H1 (cell line): Measurements from ENCODE around the gene MAGI1. TPM values are rescaled to one million over a fixed set of nuclear protein-coding genes. Genes with fewer than 3 reads are reported as not detected.

Source experiments
- CTCF ChIA-PET: fragments of 300-600 bp; sonication (Branson Sonifier 250); formaldehyde crosslinking; loops from one replicate; lab custom pipeline; 2021; ENCODE audit not compliant: partially characterized antibody; lab: Charles Lee
- POLR2A ChIA-PET: fragments of 300-600 bp; sonication (Branson Sonifier 250); formaldehyde crosslinking; loops from one replicate; lab custom pipeline; 2021; ENCODE audit warnings: inconsistent platforms; ENCODE audit not compliant: partially characterized antibody; lab: Charles Lee
- DNase-seq, 2 experiments: peaks; one replicate each; pipeline versions ENCODE4 v3.0.0 to v3.0.0-alpha.2; 2010 to 2022; ENCODE audit warnings: low spot score in 2 of 2, low read depth in 1 of 2, mixed read lengths in 1 of 2
- FAIRE-seq: peaks from 2 replicates; lab custom pipeline; 2011; peaks lifted over from hg19 to GRCh38; lab: Jason Lieb, UNC
- H2AFZ ChIP-seq: 2 replicates; pipeline ENCODE4 v1.8.1; 2012; ENCODE audit warnings: low read length, inconsistent platforms
- H2AK5ac ChIP-seq: 2 replicates; pipeline ENCODE4 v1.6.1; 2013; ENCODE audit warnings: low read depth, low read length
- H2BK120ac ChIP-seq: replicated peaks from 2 replicates; pipeline ENCODE3; 2013; ENCODE audit warnings: low read depth, low read length, inconsistent platforms
- H2BK12ac ChIP-seq: 2 replicates; pipeline ENCODE4 v1.6.1; 2013; ENCODE audit warnings: low read depth, low read length
- H2BK15ac ChIP-seq: 2 replicates; pipeline ENCODE4 v1.6.1; 2013; ENCODE audit warnings: low read length
- H2BK20ac ChIP-seq: 2 replicates; pipeline ENCODE4 v1.6.1; 2013; ENCODE audit warnings: low read length
- H2BK5ac ChIP-seq: 2 replicates; pipeline ENCODE4 v1.6.1; 2013; ENCODE audit warnings: low read depth, low read length
- H3K14ac ChIP-seq: 2 replicates; pipeline ENCODE4 v1.6.1; 2013; ENCODE audit warnings: inconsistent platforms; ENCODE audit not compliant: insufficient read length
- H3K18ac ChIP-seq: 2 replicates; pipeline ENCODE4 v1.6.1; 2013; ENCODE audit warnings: low read length; ENCODE audit errors: extremely low read depth
- H3K23ac ChIP-seq: 2 replicates; pipeline ENCODE4 v1.6.1; 2013; ENCODE audit warnings: inconsistent platforms; ENCODE audit not compliant: insufficient read length
- H3K23me2 ChIP-seq: 2 replicates; pipeline ENCODE4 v1.6.1; 2013; ENCODE audit warnings: low read depth, low read length
- H3K27ac ChIP-seq: 2 replicates; pipeline ENCODE4 v1.6.1; 2011; ENCODE audit warnings: low read depth, low read length, inconsistent platforms
- H3K27me3 ChIP-seq, 4 experiments: replicated peaks in 1 of 4; 1 replicate in 1 of 4; 2 replicates in 3 of 4; pipeline versions ENCODE4 v1.6.1 to v1.8.1; 2011 to 2013; ENCODE audit warnings: low read length in 3 of 4, mild to moderate bottlenecking in 3 of 4, inconsistent platforms in 2 of 4, mixed read lengths in 2 of 4, moderate library complexity in 1 of 4; ENCODE audit not compliant: control insufficient read depth in 3 of 4, insufficient read depth in 3 of 4; ENCODE audit errors: extremely low read depth in 1 of 4
- H3K36me3 ChIP-seq, 4 experiments: 2 replicates each; pipeline versions ENCODE4 v1.6.1 to v1.8.1; 2011 to 2013; ENCODE audit warnings: mild to moderate bottlenecking in 4 of 4, low read length in 3 of 4, moderate library complexity in 2 of 4, control low read depth in 1 of 4, inconsistent platforms in 1 of 4; ENCODE audit not compliant: insufficient read depth in 4 of 4, control insufficient read depth in 2 of 4
- H3K4ac ChIP-seq: replicated peaks from 2 replicates; pipeline ENCODE3; 2013; ENCODE audit warnings: low read length, low read depth, mixed read lengths, inconsistent platforms; ENCODE audit not compliant: insufficient read length
- H3K4me1 ChIP-seq, 4 experiments: replicated peaks in 1 of 4; 1 replicate in 1 of 4; 2 replicates in 3 of 4; pipeline versions ENCODE4 v1.6.1 to v1.8.1; 2011 to 2013; ENCODE audit warnings: low read length in 3 of 4, inconsistent platforms in 2 of 4, mixed read lengths in 1 of 4; ENCODE audit not compliant: insufficient read depth in 4 of 4, control insufficient read depth in 3 of 4
- H3K4me2 ChIP-seq, 2 experiments: 2 replicates each; pipeline versions ENCODE4 v1.6.1 to v1.8.1; 2011 to 2013; ENCODE audit warnings: low read depth in 2 of 2, low read length in 2 of 2, control low read depth in 1 of 2, inconsistent platforms in 1 of 2, mild to moderate bottlenecking in 1 of 2; ENCODE audit not compliant: insufficient read depth in 1 of 2
- H3K4me3 ChIP-seq, 4 experiments: fragments of 200-600, 300-600 bp in 1 of 4; sonication (generic), shearing (Covaris generic), sonication (Bioruptor Twin) in 1 of 4; 2 replicates each; pipeline versions ENCODE4 v1.5.1 to v1.8.1; 2011 to 2016; ENCODE audit warnings: low read length in 4 of 4, low read depth in 3 of 4, control low read depth in 2 of 4, inconsistent platforms in 2 of 4, mild to moderate bottlenecking in 2 of 4, mixed read lengths in 1 of 4, moderate library complexity in 1 of 4; ENCODE audit not compliant: insufficient read depth in 2 of 4; ENCODE audit errors: extremely low read depth in 1 of 4
- H3K56ac ChIP-seq: replicated peaks from 2 replicates; pipeline ENCODE3; 2013; ENCODE audit warnings: low read depth, mild to moderate bottlenecking, mixed read lengths, low read length, inconsistent platforms; ENCODE audit not compliant: insufficient read length
- H3K79me1 ChIP-seq: 2 replicates; pipeline ENCODE4 v1.6.1; 2013; ENCODE audit warnings: low read depth, low read length, control low read depth
- H3K79me2 ChIP-seq, 2 experiments: 2 replicates each; pipeline versions ENCODE4 v1.6.1 to v1.8.1; 2012 to 2013; ENCODE audit warnings: low read length in 2 of 2, mild to moderate bottlenecking in 2 of 2, inconsistent platforms in 1 of 2; ENCODE audit not compliant: insufficient read depth in 2 of 2, control insufficient read depth in 1 of 2
- H3K9ac ChIP-seq, 4 experiments: replicated peaks in 1 of 4; 1 replicate in 1 of 4; 2 replicates in 3 of 4; pipeline versions ENCODE4 v1.6.1 to v1.8.1; 2011 to 2013; ENCODE audit warnings: low read depth in 3 of 4, low read length in 3 of 4, control low read depth in 2 of 4, mild to moderate bottlenecking in 2 of 4, moderate library complexity in 2 of 4, inconsistent platforms in 1 of 4; ENCODE audit errors: extremely low read depth in 1 of 4
- H3K9me3 ChIP-seq, 2 experiments: 2 replicates each; pipeline versions ENCODE4 v1.6.1 to v1.8.1; 2012 to 2013; ENCODE audit warnings: mild to moderate bottlenecking in 2 of 2, moderate library complexity in 2 of 2, control low read depth in 1 of 2, inconsistent platforms in 1 of 2, low read depth in 1 of 2, low read length in 1 of 2, mixed read lengths in 1 of 2; ENCODE audit not compliant: insufficient read depth in 2 of 2
- H4K20me1 ChIP-seq, 2 experiments: replicated peaks in 1 of 2; 2 replicates each; pipeline versions ENCODE3 to v1.8.1; 2011 to 2013; ENCODE audit warnings: inconsistent platforms in 2 of 2, low read length in 2 of 2, mild to moderate bottlenecking in 1 of 2; ENCODE audit not compliant: insufficient read depth in 2 of 2, control insufficient read depth in 1 of 2
- H4K5ac ChIP-seq: 2 replicates; pipeline ENCODE4 v1.6.1; 2013; ENCODE audit warnings: low read length, low read depth, mixed read lengths, inconsistent platforms; ENCODE audit not compliant: insufficient read length
- H4K8ac ChIP-seq: 2 replicates; pipeline ENCODE4 v1.8.0; 2013; ENCODE audit warnings: mild to moderate bottlenecking, moderate library complexity, low read length, inconsistent platforms; ENCODE audit not compliant: insufficient read depth; ENCODE audit errors: extremely low read depth
- H4K91ac ChIP-seq: replicated peaks from 2 replicates; pipeline ENCODE3; 2013; ENCODE audit warnings: low read length, mixed read lengths, inconsistent platforms; ENCODE audit not compliant: insufficient read length
- ASH2L ChIP-seq: fragments of 200-600, 300-600 bp; sonication (generic); IDR thresholded peaks from one replicate; pipeline ENCODE4 v1.7.1; 2017; ENCODE audit warnings: low read length
- CHD2 ChIP-seq: IDR thresholded peaks from 2 replicates; pipeline ENCODE4 v1.6.1; 2012; ENCODE audit warnings: low read length, improper control_type of control experiment
- HDAC2 ChIP-seq, 2 experiments: fragments of 300-600 bp in 1 of 2; sonication (generic) in 1 of 2; IDR thresholded peaks; 2 replicates each; pipeline ENCODE4 v1.6.1; 2011 to 2012; ENCODE audit warnings: low read depth in 2 of 2, low read length in 2 of 2, mild to moderate bottlenecking in 2 of 2, moderate library complexity in 2 of 2, borderline replicate concordance in 1 of 2, inconsistent platforms in 1 of 2
- KDM4A ChIP-seq: IDR thresholded peaks from one replicate; pipeline ENCODE4 v1.7.1; 2012; ENCODE audit warnings: low read depth, mild to moderate bottlenecking, moderate library complexity, low read length, inconsistent platforms; ENCODE audit not compliant: severe bottlenecking
- NANOG ChIP-seq: IDR thresholded peaks from 2 replicates; pipeline ENCODE4 v1.6.1; 2011; ENCODE audit warnings: low read length, low read depth, mild to moderate bottlenecking, inconsistent platforms; ENCODE audit not compliant: insufficient read depth, poor library complexity, severe bottlenecking
- POLR2A ChIP-seq, 2 experiments: IDR thresholded peaks; 1 replicate in 1 of 2; 2 replicates in 1 of 2; pipeline ENCODE4 v1.6.1; 2011; ENCODE audit warnings: low read depth in 2 of 2, low read length in 2 of 2, mild to moderate bottlenecking in 2 of 2; ENCODE audit errors: control extremely low read depth in 1 of 2
- POU5F1 ChIP-seq: IDR thresholded peaks from 2 replicates; pipeline ENCODE4 v1.6.1; 2011; ENCODE audit warnings: low read depth, mild to moderate bottlenecking, low read length, moderate library complexity
- RAD21 ChIP-seq, 2 experiments: IDR thresholded peaks in 1 of 2; conservative IDR thresholded peaks in 1 of 2; 2 replicates each; pipeline ENCODE4 v1.6.1; 2011; ENCODE audit warnings: low read depth in 2 of 2, low read length in 2 of 2, improper control_type of control experiment in 1 of 2, inconsistent platforms in 1 of 2, mild to moderate bottlenecking in 1 of 2, moderate library complexity in 1 of 2
- SIRT6 ChIP-seq: IDR thresholded peaks from one replicate; pipeline ENCODE4 v1.7.1; 2012; ENCODE audit warnings: low read length, inconsistent platforms
- WGBS, 2 experiments: shearing (Covaris generic) in 1 of 2; methylation state at CpG; one replicate each; pipeline versions ENCODE4 v1.1.6 to v1.1.7; 2013 to 2015; ENCODE audit warnings: low lambda C conversion rate in 2 of 2, mixed read lengths in 2 of 2, inconsistent platforms in 1 of 2, low coverage in 1 of 2, missing lambda C conversion rate in 1 of 2; ENCODE audit not compliant: insufficient replicate concordance in 2 of 2, insufficient coverage in 1 of 2, insufficient read length in 1 of 2; ENCODE audit errors: extremely low coverage in 1 of 2, missing lambda C conversion rate in 1 of 2; 5-methylcytosine and 5-hydroxymethylcytosine counted together
- polyA plus RNA-seq, 7 experiments: library from polyadenylated mRNA; depleted of rRNA in 3 of 7; stranded (reverse) in 5 of 7; unstranded in 2 of 7; fragments of >200 nt in 5 of 7; fragments of 200-250 nt in 2 of 7; gene quantifications; 1 replicate in 5 of 7; 2 replicates in 1 of 7; 4 replicates in 1 of 7; pipeline versions ENCODE4 v1.2.1 to v1.2.3, GENCODE V29; 2011 to 2013; ENCODE audit warnings: missing spikeins in 2 of 7, mixed read lengths in 2 of 7
- total RNA-seq: library from RNA; stranded (reverse); fragmentation: NEBNext Ultra II Directional; extraction: Animal tissue kit (Norgen Biotek cat#: 25700); gene quantifications from 2 replicates; pipeline ENCODE4 v1.2.1, GENCODE V29; 2021
- TF ChIP-seq, protein P1 (sequence below): IDR thresholded peaks from 2 replicates; pipeline ENCODE4 v1.6.1; 2011; ENCODE audit warnings: low read depth, mild to moderate bottlenecking, low read length; ENCODE audit not compliant: insufficient read depth

The MAGI1 gene
- total and polyA plus RNA-seq, 2 of the 8 experiments (the other 6 are each of a cell fraction or from before 2014, with no cell fraction given) = 19.8 to 78.0 TPM

DNA sequence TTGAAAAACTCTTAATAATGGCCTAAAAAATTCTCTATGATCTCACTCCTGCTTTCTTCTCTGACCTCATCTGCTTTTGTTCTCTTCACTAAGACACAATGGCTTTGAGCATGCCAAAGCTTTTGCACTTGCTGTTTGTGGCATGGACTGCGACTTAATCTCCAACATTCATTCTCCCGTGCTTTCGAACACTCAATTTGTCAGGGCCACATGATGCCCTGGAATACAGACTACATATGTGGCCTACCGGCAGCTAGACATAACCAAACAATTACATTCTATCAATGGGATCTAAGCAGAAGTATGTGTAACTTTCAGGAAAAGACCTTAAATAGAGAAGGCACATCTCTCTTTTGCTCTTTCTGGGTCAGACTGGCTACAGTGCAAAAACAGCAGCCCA lies 506.5 kb downstream of the MAGI1 start:
- CTCF ChIA-PET = interaction anchor here (0.7 to 1.5 kb wide), 3 partner anchors 51 to 179 kb away, joined by 3 to 4 read pairs (median 3); no protein-coding TSS in a partner anchor
- no peak for FAIRE-seq

More for the DNA sequence above, 506.5 kb downstream of the MAGI1 start:
- Histone ChIP-seq H3K23me2 (no peaks in the 10 kb centered on the region), H2BK20ac (no peak overlapping the region), H3K18ac (no peak overlapping the region), H2BK12ac (no peak overlapping the region), H2BK5ac (no peak overlapping the region), H4K20me1 (no peaks in the 10 kb centered on the region), H3K4me2 (no peak overlapping the region), H3K9me3 (no peaks in the 10 kb centered on the region), H3K4ac (no peak overlapping the region), H4K8ac (no peak overlapping the region), H3K23ac (no peak overlapping the region), H3K36me3 (no peaks in the 10 kb centered on the region), H4K91ac (no peak overlapping the region), H3K14ac (no peak overlapping the region), H2BK15ac (no peak overlapping the region), H3K79me2 (peaks cover 5 to 79% of the 10 kb centered on the region in 2 experiments), H2AK5ac (no peak overlapping the region), H2AFZ (no peak overlapping the region), H3K4me1 (peaks cover 0 to 4% (median 1%) of the 10 kb centered on the region in 4 experiments; a peak in 2 of 7 replicates), H2BK120ac (no peak overlapping the region), H3K27me3 (no peaks in the 10 kb centered on the region), H3K27ac (no peak overlapping the region), H3K9ac (no peak overlapping the region), H3K4me3 (no peak overlapping the region), H3K56ac (no peak overlapping the region), H4K5ac (no peak overlapping the region), H3K79me1 (peaks cover 2% of the 10 kb centered on the region; the same call in 1 of the 2 replicates)
- TF ChIP-seq, protein P1, sequence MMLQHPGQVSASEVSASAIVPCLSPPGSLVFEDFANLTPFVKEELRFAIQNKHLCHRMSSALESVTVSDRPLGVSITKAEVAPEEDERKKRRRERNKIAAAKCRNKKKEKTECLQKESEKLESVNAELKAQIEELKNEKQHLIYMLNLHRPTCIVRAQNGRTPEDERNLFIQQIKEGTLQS = no peak
- TF ChIP-seq ASH2L (no peak), NANOG (no peak), POU5F1 (no peak), POLR2A (IDR thresholded peaks at IDR 0.05; ENCODE audit: control extremely low read depth in 1 of 2, low read depth in 2 of 2, low read length in 2 of 2) (no peak), CHD2 (no peak), HDAC2 (IDR thresholded peaks at IDR 0.05; ENCODE audit: borderline replicate concordance in 1 of 2, low read depth in 2 of 2, low read length in 2 of 2) (no peak), RAD21 (IDR thresholded peaks at IDR 0.05 in 1 of 2, conservative IDR thresholded peaks at IDR 0.05 in 1 of 2; ENCODE audit: low read depth in 2 of 2, low read length in 2 of 2) (no peak), KDM4A (no peak), SIRT6 (no peak)
- WGBS, 2 experiments = 89% methylated on average over 4 of the region's 4 CpGs; no CpG with 5 or more reads in 1 of the 2 experiments
- DNase-seq = no peak
- POLR2A ChIA-PET = interaction anchor here (1.8 kb wide), 1 partner anchor 23 kb away, joined by 5 read pairs; no protein-coding TSS in a partner anchor
